GM21526 (cell line): ENCODE data around the gene CHRNB2.
"Not testable (repeated sequence)": the region's sequence is repeated elsewhere in the genome, so short reads cannot be mapped to it uniquely, and the experiment has no call there.

Experiments
- ATAC-seq: cut with Tn5 transposase; IDR thresholded peaks from one replicate; pipeline ENCODE4 v1.9.1; 2021; ENCODE audit warnings: moderate library complexity; ENCODE audit not compliant: unreplicated experiment, low FRiP score

The CHRNB2 gene

GRCh38 chr1:154567386-154568156 lies at the start of gene CHRNB2:
CHRNB2 (plus strand) TSS chr1:154567778; CDS start chr1:154568045, 267 bp downstream.
- no peak for ATAC-seq

- ATAC-seq = no peak
Measured at GRCh38 chr1:154519591-154519991, 48.0 kb upstream of the CHRNB2 start.

GRCh38 chr1:154520333-154520732 lies 47.2 kb upstream of the CHRNB2 start:
- no peak for ATAC-seq

GRCh38 chr1:154521695-154522094 lies 45.9 kb upstream of the CHRNB2 start:
- ATAC-seq = no peak

- no peak for ATAC-seq
Measured at GRCh38 chr1:154524881-154525280, 42.7 kb upstream of the CHRNB2 start.

GRCh38 chr1:154527192-154527591 lies 40.4 kb upstream of the CHRNB2 start:
- ATAC-seq = no peak

- no peak for ATAC-seq
Measured at GRCh38 chr1:154529308-154529707, 38.3 kb upstream of the CHRNB2 start.

- ATAC-seq = not testable (repeated sequence)
Measured at GRCh38 chr1:154531950-154532349, 35.6 kb upstream of the CHRNB2 start.

GRCh38 chr1:154533952-154534844 lies 33.4 kb upstream of the CHRNB2 start:
- ATAC-seq = no peak

GRCh38 chr1:154536570-154536969 lies 31.0 kb upstream of the CHRNB2 start:
- ATAC-seq = no peak

- no peak for ATAC-seq
Measured at GRCh38 chr1:154539486-154540483, 27.8 kb upstream of the CHRNB2 start.

GRCh38 chr1:154541231-154541630 lies 26.3 kb upstream of the CHRNB2 start:
- no peak for ATAC-seq

GRCh38 chr1:154546264-154547063 lies 21.1 kb upstream of the CHRNB2 start:
- no peak for ATAC-seq

- ATAC-seq = no peak
Measured at GRCh38 chr1:154547105-154547732, 20.4 kb upstream of the CHRNB2 start.

GRCh38 chr1:154548028-154548427 lies 19.6 kb upstream of the CHRNB2 start:
- ATAC-seq = no peak

GRCh38 chr1:154549202-154549770 lies 18.3 kb upstream of the CHRNB2 start:
- ATAC-seq = no peak

- ATAC-seq = no peak
Measured at GRCh38 chr1:154550070-154550469, 17.5 kb upstream of the CHRNB2 start.

GRCh38 chr1:154550657-154551056 lies 16.9 kb upstream of the CHRNB2 start:
- no peak for ATAC-seq

GRCh38 chr1:154551474-154551873 lies 16.1 kb upstream of the CHRNB2 start:
- ATAC-seq = no peak
